ENCODE results near the gene MYRIP.

DNA sequence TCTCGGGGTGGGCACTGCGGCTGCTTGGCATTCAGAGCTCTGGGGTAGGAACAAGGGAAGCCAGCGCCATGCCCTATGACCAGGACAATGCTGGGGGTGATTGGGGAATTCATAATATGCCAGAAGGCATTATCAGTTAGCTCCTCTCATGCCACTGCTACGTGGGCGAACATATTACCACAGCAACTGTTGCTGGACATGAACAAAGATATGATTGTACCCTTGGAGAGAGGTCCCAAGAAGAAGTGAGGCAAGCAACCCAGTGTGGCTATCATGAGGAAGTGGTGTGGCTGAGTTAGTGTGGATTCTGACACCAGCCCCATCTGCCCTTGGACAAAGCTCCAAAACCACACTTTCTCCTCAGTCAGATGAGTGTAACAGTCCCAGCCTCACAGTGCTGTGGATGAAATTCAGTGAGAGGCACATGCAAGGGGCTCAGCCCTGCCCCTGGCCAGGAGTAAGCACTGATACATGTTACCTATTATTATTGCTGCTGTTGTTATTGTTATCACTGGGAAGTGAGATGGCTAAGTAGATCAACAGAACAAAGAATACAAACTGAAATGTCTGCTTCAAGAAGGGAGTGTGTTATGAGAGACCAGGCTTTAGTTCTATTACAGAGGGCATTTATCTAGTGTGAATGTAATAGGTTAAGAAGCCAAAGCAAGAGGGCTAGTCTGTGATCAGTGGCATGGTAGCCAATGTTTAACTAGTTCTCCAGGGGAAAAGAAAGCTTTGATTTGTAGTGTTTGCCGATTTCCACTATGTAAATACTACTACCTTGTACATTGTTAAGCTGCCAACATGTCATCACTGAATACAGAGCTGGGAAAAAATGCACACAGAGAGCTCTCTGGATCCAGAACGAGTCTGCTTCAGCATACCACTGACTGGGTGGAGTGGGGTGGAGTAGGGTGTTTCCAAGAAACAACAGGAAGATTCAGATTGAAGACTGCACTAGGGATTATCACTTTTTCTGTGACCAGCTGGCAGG, 277.8 kb downstream of the MYRIP start:
- TF ChIP-seq, protein P1, sequence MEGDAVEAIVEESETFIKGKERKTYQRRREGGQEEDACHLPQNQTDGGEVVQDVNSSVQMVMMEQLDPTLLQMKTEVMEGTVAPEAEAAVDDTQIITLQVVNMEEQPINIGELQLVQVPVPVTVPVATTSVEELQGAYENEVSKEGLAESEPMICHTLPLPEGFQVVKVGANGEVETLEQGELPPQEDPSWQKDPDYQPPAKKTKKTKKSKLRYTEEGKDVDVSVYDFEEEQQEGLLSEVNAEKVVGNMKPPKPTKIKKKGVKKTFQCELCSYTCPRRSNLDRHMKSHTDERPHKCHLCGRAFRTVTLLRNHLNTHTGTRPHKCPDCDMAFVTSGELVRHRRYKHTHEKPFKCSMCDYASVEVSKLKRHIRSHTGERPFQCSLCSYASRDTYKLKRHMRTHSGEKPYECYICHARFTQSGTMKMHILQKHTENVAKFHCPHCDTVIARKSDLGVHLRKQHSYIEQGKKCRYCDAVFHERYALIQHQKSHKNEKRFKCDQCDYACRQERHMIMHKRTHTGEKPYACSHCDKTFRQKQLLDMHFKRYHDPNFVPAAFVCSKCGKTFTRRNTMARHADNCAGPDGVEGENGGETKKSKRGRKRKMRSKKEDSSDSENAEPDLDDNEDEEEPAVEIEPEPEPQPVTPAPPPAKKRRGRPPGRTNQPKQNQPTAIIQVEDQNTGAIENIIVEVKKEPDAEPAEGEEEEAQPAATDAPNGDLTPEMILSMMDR (IDR thresholded peaks at IDR 0.05) = no peak
- TF ChIP-seq POLR2A (IDR thresholded peaks at IDR 0.05) = no peak

Measured in thyroid gland (tissue), 4 donors.